HG03558 (cell line): ENCODE measurements around the gene CCDC27.
"Not testable (repeated sequence)": the region's sequence is repeated elsewhere in the genome, so short reads cannot be mapped to it uniquely, and the experiment has no call there.

Source experiments
- ATAC-seq: cut with Tn5 transposase; IDR thresholded peaks from one replicate; pipeline ENCODE4 v1.9.1; 2021; ENCODE audit warnings: moderate number of reproducible peaks; ENCODE audit not compliant: unreplicated experiment; ENCODE audit errors: extremely low read depth

Gene CCDC27

DNA sequence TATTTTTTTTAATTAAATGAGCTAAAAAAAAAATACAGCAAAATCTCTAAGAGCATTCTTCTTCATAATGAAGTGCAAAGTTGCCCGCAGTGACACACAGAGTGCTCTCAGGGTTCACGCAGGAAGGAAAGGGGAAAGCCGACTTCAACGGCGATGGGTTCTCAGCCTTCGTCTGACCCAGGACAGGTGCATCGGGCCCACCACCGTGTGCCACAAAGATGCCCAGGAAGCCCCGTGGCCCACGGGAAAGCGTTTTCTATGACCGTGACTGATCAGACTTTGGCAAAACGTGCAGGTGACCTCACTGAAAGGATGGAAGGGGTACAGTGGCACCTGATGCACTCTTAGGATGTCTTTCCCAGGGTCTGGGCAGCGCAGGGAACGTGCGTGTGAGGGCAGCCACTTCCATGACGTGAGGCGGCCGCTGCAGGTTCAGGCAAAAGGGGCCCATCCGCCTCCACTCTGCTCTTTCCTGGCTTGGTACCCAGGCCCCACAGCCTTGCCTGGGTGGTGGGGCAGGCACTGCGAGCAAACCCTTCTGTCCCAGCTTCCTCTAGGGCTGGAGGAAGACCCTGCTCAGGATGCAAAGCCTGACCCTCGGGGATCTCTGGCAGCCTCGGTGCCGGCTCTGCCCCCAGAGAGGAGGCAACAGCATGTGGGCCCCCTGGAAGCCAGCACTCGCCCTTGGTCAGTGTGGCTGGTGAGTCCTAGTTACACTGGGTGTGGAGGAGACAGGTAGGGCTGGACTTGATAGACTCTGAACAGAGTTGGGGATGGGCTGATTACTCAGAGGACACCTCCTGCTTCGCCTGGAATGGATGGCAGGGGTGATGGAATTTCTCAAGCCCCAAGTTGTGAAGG lies 35.7 kb downstream of the CCDC27 start:
- no peak for ATAC-seq

DNA sequence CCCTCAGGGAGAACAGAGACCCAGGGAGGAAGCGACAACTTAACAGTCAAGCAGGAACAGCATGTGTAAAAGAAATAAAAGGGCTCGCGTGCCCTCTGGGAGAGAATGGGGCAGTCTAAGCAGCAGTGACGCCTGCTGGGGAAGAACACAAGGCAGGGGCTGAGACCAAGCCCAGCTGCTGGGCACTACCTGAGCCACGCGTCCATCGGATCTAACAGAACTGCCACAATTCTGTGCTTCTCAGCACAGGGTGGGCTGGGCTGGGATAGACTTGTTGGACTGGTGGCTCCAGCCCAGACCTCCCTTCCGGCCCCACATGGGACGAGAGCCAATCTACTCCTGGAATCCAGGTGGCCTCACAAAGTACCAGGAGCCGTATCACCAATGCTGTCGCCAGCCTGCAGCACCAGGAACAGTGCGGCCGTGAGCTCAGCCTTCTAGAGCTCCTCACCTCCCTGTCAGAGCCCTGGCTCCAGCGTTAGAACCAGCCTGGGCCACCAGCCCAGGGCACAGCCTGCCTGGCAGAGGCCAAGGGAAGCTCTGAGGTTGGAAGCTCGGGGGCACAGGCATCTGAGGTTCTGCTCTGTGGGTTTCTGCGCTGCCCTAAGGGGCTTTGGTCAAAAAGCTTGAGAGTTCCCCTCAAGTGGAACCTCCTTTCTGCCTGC lies 36.6 kb downstream of the CCDC27 start:
- no peak for ATAC-seq

DNA sequence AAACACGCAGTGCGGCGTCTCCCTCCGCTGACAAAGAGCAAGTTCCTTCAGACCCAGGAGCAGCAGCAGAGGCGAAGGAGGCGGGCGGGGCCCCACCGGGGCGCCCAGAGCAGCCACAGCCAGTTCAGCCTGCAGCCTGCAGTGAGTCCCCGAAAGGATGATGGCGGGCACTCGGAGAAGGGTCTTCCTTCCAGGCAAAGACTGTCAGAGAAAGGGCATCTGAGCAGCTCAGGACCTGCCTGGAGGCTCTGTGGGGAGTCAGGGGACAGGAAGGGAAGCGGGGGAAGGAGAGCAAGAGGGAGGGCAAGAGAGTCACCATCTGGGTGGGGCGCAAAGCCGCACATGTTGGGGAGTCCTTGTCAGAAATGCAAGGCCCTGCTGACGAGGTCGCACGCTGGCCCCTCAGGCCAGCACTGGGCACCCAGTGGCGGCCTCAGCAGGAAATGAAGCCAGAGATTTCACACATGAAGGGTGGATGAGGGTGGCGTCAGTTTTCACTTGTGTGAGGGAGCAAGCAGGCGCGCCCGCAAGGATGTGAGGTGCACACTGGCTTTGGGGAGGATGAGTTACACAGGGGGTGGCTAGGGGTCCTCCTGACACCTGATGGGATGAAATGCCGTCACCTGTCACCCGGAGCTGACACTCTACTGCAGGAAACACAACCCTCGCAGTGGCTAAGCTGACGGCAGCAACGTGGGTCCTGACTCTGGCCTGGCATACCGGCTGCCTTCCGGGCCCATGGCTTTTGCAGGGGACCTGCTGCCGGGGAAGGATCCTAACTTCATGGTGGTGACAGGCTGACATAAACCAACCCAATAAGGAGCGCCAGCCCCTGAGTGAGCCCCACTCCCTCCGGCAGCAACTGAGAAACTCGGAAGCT lies 37.4 kb downstream of the CCDC27 start:
- ATAC-seq, result no peak

DNA sequence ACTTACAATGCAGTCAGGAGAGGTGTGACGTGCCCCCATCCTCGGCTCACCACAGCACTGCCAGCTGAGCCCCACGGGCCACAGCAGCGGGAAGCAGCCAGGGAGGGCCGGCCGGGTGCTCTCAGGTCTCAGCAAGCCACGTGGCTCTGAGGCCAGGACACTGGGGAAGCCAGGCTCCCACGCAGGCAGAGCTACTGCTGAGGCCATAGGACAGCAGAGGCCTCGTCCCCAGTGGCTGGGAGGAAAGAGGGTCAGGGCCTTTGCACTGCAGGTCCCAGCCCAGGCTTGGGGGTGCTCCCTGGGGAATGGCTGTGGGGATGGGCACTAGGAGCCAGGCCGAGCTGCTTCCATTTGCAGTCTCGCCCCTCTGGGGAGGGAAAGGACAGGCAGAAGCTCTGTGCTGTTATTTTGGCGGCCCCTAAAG lies 38.3 kb downstream of the CCDC27 start:
- no peak for ATAC-seq

DNA sequence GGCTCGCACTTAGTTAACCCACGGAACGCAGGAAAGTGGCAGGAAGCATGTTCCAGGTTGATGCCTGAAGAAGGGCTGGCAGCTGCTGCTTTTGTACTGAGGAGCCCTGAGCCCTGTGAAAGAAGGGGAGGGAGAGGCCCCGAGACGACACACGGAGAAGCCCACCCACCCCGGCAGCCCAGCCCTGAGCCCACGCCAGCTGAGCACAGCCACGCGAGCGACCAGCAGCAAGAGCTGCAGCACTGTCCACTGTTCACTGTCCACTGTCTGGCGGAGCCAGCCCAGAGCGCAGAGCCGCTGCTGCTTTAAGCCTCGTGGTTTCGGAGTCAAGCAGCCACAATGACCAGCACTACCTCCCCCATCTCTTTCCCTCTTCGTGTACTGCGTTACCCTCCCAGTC lies 38.7 kb downstream of the CCDC27 start:
- no peak for ATAC-seq

DNA sequence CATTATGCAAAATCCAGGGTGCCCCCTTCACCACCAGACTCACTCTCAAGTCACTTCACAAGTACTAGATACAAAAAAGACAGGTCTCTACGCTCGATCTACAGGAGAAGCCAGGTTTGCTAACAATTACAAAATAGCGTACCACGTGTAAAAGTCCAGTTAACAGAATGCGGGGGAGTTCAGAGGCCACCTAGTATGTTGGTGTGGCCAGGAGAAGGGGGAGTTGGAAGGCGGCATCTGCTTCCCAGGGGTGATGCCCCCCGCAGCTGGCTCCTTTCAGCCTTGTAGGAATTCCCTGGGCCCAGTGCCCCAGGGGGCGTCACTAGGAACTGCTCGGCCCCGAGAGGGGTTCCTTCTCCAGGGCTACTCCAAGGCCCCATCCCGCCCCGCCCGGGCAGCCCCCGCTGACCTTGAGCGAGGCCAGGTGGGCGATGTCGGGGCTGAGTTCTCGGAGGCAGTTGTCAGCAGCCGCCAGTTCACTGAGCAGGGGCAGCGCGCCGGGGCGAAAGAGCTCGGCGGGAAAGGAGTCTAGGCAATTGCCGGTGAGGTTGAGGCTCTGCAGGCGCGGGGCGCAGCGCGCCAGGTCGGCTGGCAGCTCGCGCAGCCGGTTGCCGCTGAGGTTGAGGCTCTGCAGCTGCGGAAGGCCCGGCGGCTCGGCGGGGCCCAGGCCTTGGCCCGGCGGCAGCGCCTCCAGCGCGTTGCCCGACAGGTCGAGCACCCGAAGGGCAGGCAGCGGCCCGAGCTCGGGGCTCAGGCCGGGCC lies 43.4 kb downstream of the CCDC27 start:
- ATAC-seq, result no peak

DNA sequence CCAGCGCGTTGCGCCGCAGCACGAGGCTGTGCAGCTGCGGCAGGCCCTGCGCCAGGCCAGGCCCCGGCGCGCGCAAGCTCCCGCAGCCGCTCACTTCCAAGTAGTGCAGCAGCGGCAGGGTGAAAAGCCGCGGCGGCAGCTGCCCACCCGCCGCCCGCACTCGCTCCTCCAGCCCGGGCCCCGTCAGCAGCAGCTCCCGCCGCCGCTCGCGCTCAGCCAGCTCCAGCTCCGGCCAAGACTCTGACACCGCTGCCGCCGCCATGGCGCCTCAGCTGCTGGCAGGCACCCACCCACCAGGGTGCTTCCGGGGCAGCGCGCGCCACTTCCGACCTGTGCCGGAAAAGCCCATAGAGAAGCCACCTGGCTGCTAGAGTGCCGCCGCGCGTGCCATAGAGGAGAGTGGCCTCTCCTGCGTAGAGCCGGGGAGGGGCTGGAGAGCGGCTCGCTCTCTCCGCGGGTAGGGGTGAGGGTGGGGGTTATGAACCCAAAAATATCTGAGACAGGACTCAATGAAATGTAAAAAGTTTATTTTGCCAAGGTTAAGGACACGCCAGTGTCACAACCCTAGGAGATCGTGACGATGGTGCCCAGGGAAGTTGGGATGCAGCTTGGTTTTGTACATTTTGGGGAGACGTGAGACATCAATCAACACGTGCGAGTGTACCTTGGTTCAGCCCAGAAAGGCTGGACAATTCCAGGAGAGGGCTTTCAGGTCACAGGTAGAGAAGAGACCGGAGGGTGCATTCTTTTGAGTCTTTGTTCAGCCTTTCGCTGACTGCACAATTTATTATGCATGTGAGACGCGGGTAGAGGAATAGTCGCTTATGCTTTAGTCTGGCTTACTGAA lies 44.2 kb downstream of the CCDC27 start, which contains the start of gene LRRC47:
Gene LRRC47, minus strand, starts transcription at position 284 of the 847 bp plus-strand sequence. Its CDS starts 22 bp downstream, at position 262.
- ATAC-seq, result peak; percentile 82

DNA sequence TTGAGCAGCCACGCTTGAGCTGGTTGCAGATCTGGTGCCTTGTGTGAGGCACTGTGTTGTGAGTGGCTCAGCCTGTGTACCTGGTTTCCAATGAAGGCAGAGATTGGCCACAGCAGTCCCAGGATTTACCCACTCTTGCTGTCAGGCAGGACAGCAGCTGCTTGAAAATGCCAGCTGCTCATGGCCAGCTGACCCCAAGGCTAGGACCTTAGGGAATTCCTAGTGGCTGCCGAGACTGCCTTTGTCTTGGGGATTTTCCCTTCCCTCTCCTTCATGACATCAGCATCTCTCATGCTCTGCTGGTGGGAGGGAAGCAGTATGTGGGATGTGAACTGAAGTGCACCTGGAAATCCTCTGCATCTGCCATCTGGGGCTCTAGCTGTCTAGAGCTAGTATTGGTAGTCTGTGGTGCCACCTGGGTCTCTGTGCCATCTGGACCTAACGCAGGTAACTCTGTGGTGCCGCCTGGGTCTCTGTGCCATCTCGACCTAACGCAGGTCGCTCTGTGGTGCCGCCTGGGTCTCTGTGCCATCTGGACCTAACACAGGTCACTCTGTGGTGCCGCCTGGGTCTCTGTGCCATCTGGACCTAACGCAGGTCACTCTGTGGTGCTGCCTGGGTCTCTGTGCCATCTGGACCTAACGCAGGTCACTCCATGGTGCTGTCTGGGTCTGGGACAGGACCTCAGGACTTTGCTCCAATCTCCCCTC lies 47.9 kb downstream of the CCDC27 start:
- no peak for ATAC-seq

DNA sequence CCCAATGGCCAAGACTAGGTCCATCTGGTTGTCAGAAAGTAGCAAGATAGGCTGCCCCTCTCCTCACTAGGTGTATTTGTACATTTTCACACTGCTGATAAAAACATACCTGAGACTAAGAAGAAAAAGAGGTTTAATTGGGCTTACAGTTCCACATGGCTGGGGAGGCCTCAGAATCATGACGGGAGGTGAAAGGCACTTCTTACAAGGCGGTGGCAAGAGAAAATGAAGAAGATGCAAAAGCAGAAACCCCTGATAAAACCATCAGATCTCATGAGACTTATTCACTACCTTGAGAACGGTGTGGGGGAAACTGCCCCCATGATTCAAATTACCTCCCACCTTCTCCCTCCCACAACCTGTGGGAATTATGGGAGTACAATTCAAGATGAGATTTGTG lies 48.5 kb downstream of the CCDC27 start:
- not testable (repeated sequence) for ATAC-seq

DNA sequence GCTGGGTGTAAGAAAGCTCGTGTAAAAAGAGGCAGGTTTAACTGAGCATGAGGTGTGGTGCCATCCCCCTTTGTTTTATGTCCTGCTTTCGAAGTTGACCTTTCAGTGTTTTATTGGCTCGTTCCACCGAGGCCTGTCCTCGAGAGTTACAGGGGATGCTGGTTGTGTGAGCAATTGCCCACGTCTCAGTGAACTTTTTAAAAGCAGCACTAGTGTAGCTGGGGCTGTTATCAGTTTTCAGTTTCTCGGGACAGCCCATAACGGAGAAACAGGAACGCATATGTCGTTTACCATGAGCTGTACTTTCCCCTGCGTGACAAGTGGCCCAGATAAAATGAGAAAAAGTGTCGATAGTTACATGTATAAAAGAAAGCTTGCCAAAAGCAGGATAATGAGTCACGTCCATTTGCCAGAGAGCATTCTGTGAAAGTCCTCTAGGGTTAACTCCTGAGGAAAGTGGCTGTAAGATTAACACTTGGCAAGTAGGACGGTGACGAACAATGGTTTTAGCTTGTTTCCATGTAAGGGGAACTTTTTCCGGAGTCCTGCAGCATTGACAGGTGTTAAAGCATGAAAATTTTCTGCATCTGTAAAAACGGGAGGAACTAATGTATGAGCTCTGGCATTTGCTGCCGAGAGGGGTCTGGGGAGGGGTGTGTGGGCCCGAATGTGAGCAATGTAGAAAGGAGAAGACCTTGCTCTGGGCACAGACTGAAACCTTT lies 51.8 kb downstream of the CCDC27 start:
- no peak for ATAC-seq

DNA sequence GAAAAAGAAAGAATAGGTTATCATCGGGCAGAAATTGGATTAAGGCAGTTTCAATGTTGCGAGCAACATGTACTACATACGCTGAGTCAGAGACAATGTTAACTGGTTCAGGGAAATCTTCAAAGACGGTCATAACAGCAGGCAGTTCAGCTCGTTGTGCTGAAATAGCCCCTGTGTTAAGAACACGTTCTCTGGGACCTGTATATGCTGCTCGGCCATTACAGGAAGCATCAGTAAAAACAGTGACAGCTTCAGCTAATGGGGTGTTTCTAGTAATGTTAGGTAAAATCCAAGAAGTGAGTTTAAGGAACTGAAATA lies 52.3 kb downstream of the CCDC27 start:
- ATAC-seq, result not testable (repeated sequence)

DNA sequence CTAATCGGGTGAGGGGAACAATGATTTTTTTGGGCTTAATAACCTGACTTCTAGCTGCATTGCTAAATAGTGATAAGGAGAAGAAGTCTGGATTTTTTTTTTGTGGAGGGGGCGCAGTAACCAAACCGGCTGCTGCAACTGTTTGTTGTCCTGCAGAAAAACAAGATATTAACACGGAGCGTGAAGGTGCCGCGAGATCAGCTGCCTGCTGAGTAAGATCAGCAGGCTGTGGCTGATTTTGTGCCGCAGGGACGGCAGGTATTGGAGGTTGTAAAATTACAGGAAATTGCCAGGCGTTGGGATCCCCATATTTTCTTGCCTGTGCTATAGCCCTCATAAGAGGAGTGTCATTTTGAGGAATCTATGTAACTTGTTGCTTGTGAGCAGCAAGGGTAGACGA lies 52.8 kb downstream of the CCDC27 start:
- ATAC-seq, result no peak

DNA sequence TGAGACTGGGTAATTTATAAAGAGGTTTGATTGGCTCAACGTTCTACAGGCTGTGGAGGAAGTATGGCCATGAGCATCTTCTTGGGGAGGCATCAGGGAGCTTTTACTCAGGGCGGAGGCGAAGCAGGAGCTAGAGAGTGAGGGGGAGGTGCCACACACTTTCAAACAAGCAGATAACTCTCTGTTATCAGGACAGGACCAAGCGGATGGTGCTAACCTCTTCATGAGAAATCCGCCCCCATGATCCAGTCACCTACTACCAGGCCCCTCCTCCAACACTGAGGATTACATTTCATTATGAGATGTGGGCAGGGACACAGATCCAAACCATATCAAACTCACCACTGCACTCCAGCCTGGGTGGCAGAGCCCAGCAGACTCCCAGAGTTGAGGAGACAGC lies 55.5 kb downstream of the CCDC27 start:
- no peak for ATAC-seq

DNA sequence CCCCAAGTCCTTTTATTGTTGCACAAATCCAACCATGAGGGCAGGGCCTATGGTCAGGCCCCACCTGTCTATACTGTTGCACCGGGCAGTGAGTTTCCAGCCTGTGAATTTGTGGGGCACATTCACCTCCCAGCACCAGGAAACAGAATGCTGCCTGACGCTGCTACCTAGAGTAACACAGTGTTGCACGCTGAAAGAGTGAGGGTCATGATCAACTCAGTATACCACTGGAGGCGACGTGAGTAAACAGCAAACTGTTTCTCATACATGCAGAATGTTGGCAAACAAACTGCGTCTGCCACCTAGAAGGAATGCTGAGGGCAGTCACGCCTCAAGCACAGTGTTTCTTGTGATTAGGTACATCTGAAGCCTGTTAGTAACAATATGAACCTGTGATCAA lies 57.4 kb downstream of the CCDC27 start:
- no peak for ATAC-seq

DNA sequence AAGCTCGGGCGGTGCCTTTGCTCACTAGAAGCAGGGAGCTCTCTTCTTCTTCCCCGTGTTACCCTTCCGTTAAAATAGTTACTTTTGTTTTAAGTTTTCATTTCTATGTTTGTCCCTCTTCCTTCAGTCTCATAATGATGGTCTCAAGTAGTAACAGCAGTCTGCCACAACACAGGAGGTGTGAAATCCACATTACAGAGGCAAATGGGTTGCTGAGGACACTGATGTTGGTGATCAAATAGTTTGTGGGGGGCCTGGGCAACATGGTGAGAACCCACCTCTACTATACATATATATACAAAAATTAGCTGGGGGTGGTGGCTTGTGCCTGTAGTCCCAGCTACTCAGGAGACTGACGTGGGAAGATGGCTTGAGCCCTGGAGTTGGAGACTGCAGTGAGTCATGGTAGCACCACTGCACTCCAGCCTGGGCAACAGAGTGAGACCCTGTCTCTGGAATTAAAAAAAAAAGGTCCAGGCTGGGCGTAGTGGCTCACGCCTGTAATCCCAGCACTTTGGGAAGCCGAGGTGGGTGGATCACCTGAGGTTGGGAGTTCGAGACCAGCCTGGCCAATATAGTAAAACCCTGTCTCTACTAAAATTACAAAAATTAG lies 58.0 kb downstream of the CCDC27 start:
- not testable (repeated sequence) for ATAC-seq

DNA sequence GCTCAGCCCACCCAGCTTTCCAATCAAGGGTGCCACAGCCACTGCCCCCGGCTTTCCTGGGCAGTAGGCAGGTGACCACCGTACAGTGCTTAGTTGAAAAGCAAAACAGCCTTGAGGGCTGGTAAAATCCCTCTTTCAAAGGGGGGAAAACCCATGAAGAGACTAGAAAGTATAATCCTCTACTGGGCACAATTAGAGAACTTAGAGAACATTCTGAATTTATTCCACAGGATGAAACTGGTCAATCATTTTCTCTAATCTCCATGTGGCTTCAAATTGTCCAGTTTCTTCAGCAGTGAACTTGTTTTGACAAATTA lies 59.3 kb downstream of the CCDC27 start:
- ATAC-seq, result no peak

DNA sequence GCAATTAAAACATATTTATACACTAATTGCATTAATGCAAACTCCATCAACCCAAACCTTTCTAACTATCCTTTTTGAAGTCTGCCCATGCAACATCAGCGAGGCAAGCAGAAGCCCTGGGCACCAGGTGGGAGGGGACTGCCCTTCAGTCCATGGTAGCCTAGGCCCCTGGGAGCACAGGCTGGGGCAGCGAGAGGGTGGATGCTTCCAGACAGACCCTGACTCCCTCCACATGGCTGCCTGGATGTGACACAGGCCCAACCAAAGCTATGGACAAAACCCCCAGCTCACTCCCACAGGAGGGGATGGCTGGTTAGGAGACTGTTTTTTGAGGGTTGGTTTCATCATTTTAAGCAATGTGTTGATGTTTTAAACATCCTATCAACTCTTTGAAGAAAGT lies 61.8 kb downstream of the CCDC27 start:
- no peak for ATAC-seq
